Rectal smooth muscle tissue (tissue), 1 donor: ENCODE data around the gene STON2.

Experiments used
- H3K27ac ChIP-seq: one replicate; pipeline ENCODE4 v1.7.0; 2013; ENCODE audit warnings: low read depth, low read length, inconsistent platforms
- H3K27me3 ChIP-seq: one replicate; pipeline ENCODE4 v1.7.0; 2013; ENCODE audit warnings: low read length; ENCODE audit not compliant: control insufficient read depth, insufficient read depth
- H3K36me3 ChIP-seq: one replicate; pipeline ENCODE4 v1.7.0; 2013; ENCODE audit warnings: low read length; ENCODE audit not compliant: control insufficient read depth, insufficient read depth
- H3K4me1 ChIP-seq: one replicate; pipeline ENCODE4 v1.7.0; 2013; ENCODE audit warnings: low read length; ENCODE audit not compliant: control insufficient read depth, insufficient read depth
- H3K4me3 ChIP-seq: one replicate; pipeline ENCODE4 v1.7.0; 2013; ENCODE audit warnings: low read length
- H3K9ac ChIP-seq: one replicate; pipeline ENCODE4 v1.7.0; 2013; ENCODE audit warnings: low read length

The STON2 gene

GRCh38 chr14:81352413-81352812 lies 47.7 kb downstream of the STON2 start:
- no peak overlapping the region for H3K4me3 ChIP-seq
- H3K27ac ChIP-seq = no peak overlapping the region
- H3K36me3 ChIP-seq = no peaks in the 10 kb centered on the region
- no peak overlapping the region for H3K9ac ChIP-seq
- no peaks in the 10 kb centered on the region for H3K4me1 ChIP-seq
- H3K27me3 ChIP-seq = no peaks in the 10 kb centered on the region

DNA sequence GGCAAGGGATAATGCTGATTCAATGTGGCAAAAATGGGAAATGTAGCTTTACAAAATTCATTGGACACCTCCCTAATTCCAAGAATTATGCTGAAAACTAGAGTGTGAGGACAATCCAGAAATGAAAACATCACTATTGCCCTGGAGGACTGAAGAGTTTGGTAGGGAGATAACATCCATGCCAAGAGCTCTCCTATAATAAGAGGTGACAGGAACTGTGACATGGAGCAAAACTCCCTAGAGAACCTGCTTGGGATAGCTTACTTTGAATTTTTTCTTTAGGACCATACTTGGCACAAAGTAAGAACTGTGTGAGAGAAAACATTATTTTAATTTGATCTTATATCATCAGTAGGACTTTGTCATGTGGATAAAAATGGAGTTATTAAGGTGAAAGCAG lies 48.9 kb downstream of the STON2 start:
- Histone ChIP-seq H3K4me3 (no peak overlapping the region), H3K27me3 (no peaks in the 10 kb centered on the region), H3K36me3 (no peaks in the 10 kb centered on the region), H3K9ac (no peak overlapping the region), H3K27ac (no peak overlapping the region), H3K4me1 (no peaks in the 10 kb centered on the region)

GRCh38 chr14:81350344-81351130 lies 49.6 kb downstream of the STON2 start:
- no peaks in the 10 kb centered on the region for H3K4me1 ChIP-seq
- no peaks in the 10 kb centered on the region for H3K36me3 ChIP-seq
- H3K27ac ChIP-seq = no peak overlapping the region
- H3K9ac ChIP-seq = no peak overlapping the region
- H3K27me3 ChIP-seq = no peaks in the 10 kb centered on the region
- H3K4me3 ChIP-seq = no peak overlapping the region

- H3K36me3 ChIP-seq = no peaks in the 10 kb centered on the region
- H3K9ac ChIP-seq = no peak overlapping the region
- no peak overlapping the region for H3K27ac ChIP-seq
- H3K4me1 ChIP-seq = no peaks in the 10 kb centered on the region
- H3K27me3 ChIP-seq = no peaks in the 10 kb centered on the region
- H3K4me3 ChIP-seq = no peak overlapping the region
Observed at GRCh38 chr14:81348061-81348460, 52.1 kb downstream of the STON2 start.

GRCh38 chr14:81345781-81346180 lies 54.3 kb downstream of the STON2 start:
- Histone ChIP-seq H3K4me1 (no peaks in the 10 kb centered on the region), H3K27ac (no peak overlapping the region), H3K27me3 (no peaks in the 10 kb centered on the region), H3K36me3 (no peaks in the 10 kb centered on the region), H3K4me3 (no peak overlapping the region), H3K9ac (no peak overlapping the region)

DNA sequence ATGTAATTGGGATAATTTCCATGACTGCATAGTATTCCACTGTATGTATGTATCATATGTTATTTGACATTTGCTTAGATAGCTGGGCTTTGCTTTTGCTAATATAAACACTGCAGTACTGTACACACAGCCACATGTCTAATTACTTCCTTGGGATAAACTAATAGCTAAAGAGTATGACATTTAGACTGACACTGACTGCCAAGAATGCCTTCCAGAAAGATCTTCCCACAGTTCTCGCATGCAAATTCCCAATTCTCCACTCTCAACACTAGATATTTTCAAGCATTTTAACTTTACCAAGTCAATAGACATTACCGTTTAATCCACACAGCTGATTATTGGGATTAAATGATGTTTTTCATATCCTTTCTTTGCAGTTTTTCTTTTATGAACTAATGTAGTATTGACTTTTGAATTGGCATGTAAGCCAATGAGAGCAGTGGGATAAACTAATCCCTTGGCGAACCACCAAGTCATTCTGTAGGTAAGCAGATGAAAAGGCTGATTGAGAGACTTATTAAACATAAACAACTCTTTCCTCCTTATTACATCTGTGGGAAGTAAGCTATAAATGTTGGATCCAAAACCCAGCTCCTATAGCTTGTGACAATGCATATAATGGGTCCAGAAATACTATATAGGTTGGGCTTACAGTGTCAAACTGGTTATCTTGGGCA lies 55.5 kb downstream of the STON2 start:
- H3K9ac ChIP-seq = no peak overlapping the region
- no peak overlapping the region for H3K4me3 ChIP-seq

GRCh38 chr14:81343701-81344100 lies 56.4 kb downstream of the STON2 start:
- no peaks in the 10 kb centered on the region for H3K4me1 ChIP-seq
- H3K36me3 ChIP-seq = no peaks in the 10 kb centered on the region
- H3K27ac ChIP-seq = no peak overlapping the region
- no peaks in the 10 kb centered on the region for H3K27me3 ChIP-seq
- H3K9ac ChIP-seq = no peak overlapping the region
- no peak overlapping the region for H3K4me3 ChIP-seq

More for the DNA sequence above, 55.5 kb downstream of the STON2 start:
- Histone ChIP-seq H3K27me3 (no peaks in the 10 kb centered on the region), H3K4me1 (no peaks in the 10 kb centered on the region), H3K36me3 (no peaks in the 10 kb centered on the region), H3K27ac (no peak overlapping the region)

DNA sequence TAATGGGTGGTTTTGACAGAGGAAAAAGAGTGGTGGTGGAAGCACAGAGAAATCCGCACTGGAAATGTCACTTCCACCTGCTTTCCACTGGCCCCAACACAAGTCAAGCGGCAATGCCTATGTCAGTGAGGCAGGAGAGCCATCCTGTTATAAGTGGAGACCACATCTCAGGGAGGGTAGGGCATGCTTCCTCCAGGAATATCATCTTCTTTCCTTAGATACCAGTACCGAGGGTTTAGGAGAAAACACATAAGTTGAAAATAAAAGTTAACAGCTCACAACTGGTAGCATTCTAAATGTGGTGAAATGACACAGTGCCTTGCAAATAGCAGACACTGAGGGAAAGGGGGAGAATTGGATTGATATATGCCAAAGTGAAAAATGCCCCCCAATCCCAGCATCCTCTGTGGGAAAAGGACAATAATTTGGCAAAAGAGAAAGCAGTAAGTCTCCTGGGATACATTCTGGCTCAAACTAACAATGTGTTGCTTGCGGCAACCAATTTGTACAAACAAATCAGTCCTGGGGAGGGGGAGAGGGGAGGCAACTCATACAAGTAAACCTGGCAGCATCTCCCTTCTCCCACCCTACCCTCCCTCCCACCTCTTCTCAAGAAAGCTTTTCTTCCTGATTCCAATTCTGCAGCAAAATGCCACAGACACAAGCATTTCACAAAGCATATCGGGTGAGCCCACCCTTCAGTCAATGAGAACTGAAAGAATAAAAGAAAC lies 57.1 kb downstream of the STON2 start:
- no peaks in the 10 kb centered on the region for H3K4me1 ChIP-seq
- no peaks in the 10 kb centered on the region for H3K27me3 ChIP-seq
- no peak overlapping the region for H3K9ac ChIP-seq
- no peak overlapping the region for H3K27ac ChIP-seq
- H3K4me3 ChIP-seq = no peak overlapping the region
- no peaks in the 10 kb centered on the region for H3K36me3 ChIP-seq

GRCh38 chr14:81341781-81342180 lies 58.3 kb downstream of the STON2 start:
- no peak overlapping the region for H3K9ac ChIP-seq
- no peak overlapping the region for H3K27ac ChIP-seq
- no peaks in the 10 kb centered on the region for H3K27me3 ChIP-seq
- H3K4me3 ChIP-seq = no peak overlapping the region
- no peaks in the 10 kb centered on the region for H3K36me3 ChIP-seq
- H3K4me1 ChIP-seq = no peaks in the 10 kb centered on the region

DNA sequence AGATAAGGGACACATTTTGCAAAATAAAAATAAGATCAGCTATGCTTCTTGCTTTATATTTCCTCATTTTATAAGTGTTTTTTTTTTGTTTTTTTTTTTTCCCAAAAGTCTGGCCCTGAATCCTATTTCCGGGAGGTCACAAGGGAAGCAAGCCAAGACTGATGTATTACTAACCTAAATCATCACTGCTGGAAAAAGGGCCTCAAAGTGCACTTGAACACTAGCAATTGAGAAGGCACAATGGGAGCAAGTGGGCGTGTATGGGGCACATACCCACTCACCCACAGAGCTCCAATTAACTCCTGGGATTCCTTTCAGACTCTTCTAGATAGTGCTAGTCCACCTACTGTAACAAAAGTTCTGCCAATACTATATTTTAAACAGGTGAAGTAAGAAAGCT lies 58.8 kb downstream of the STON2 start:
- no peaks in the 10 kb centered on the region for H3K4me1 ChIP-seq
- no peak overlapping the region for H3K9ac ChIP-seq
- no peaks in the 10 kb centered on the region for H3K36me3 ChIP-seq
- no peak overlapping the region for H3K27ac ChIP-seq
- no peaks in the 10 kb centered on the region for H3K27me3 ChIP-seq
- H3K4me3 ChIP-seq = no peak overlapping the region

GRCh38 chr14:81340201-81340600 lies 59.9 kb downstream of the STON2 start:
- Histone ChIP-seq H3K4me3 (no peak overlapping the region), H3K36me3 (no peaks in the 10 kb centered on the region), H3K27ac (no peak overlapping the region), H3K4me1 (no peaks in the 10 kb centered on the region), H3K9ac (no peak overlapping the region), H3K27me3 (no peaks in the 10 kb centered on the region)

GRCh38 chr14:81337073-81337472 lies 63.1 kb downstream of the STON2 start:
- Histone ChIP-seq H3K9ac (no peak overlapping the region), H3K4me1 (no peaks in the 10 kb centered on the region), H3K27me3 (no peaks in the 10 kb centered on the region), H3K27ac (no peak overlapping the region), H3K4me3 (no peak overlapping the region), H3K36me3 (no peaks in the 10 kb centered on the region)
